ENCODE measurements around the gene TUG1. TPM values are rescaled to one million over a fixed set of nuclear protein-coding genes. Genes with fewer than 3 reads are reported as not detected.

Gene TUG1
- total and polyA plus RNA-seq, 11 donors, result 19.5 to 48.9 (median 35.8) TPM

GRCh38 chr22:30931541-30932300, 37.3 kb upstream of the TUG1 start:
- DNase-seq (no peak), ATAC-seq (no peak)
- TF ChIP-seq POLR2A (IDR thresholded peaks at IDR 0.05), result no peak
- no peak for TF ChIP-seq CTCF (IDR thresholded peaks at IDR 0.05)
- peaks cover 0 to 100% (median 99%) of the 10 kb centered on the region in 9 donors for H3K36me3 ChIP-seq
- intact Hi-C loops (cut with DNase I), result no loop called here
- H3K4me3 ChIP-seq, result no peak overlapping the region
- 94 to 99% (median 95%) methylated on average over 4 of the region's 4 CpGs for WGBS, 4 donors
- no peaks in the 10 kb centered on the region for H3K27me3 ChIP-seq
- H3K4me1 ChIP-seq, result no peaks in the 10 kb centered on the region
- H3K9me3 ChIP-seq, result no peaks in the 10 kb centered on the region
- H3K27ac ChIP-seq, result no peak overlapping the region

- H3K4me1 ChIP-seq, result no peaks in the 10 kb centered on the region
- H3K9me3 ChIP-seq, result no peaks in the 10 kb centered on the region
- no peak for ATAC-seq
- 94 to 97% (median 96%) methylated on average over 16 of the region's 16 CpGs for WGBS, 4 donors
- no peak for TF ChIP-seq CTCF (IDR thresholded peaks at IDR 0.05)
- no peak for TF ChIP-seq POLR2A (IDR thresholded peaks at IDR 0.05)
- peaks cover 0 to 100% (median 99%) of the 10 kb centered on the region in 9 donors for H3K36me3 ChIP-seq
- H3K27ac ChIP-seq, result no peak overlapping the region
- no peak overlapping the region for H3K4me3 ChIP-seq
- H3K27me3 ChIP-seq, result no peaks in the 10 kb centered on the region
- intact Hi-C loops (cut with DNase I), result no loop called here
- DNase-seq, result no peak
Observed at GRCh38 chr22:30932661-30933060, 36.4 kb upstream of the TUG1 start.

GRCh38 chr22:30933457-30933856, 35.6 kb upstream of the TUG1 start:
- H3K4me1 ChIP-seq, result no peaks in the 10 kb centered on the region
- no peak for TF ChIP-seq CTCF (IDR thresholded peaks at IDR 0.05)
- TF ChIP-seq POLR2A (IDR thresholded peaks at IDR 0.05), result no peak
- no peak overlapping the region for H3K27ac ChIP-seq
- no peaks in the 10 kb centered on the region for H3K9me3 ChIP-seq
- DNase-seq (no peak), ATAC-seq (no peak)
- intact Hi-C loops (cut with DNase I), result no loop called here
- peaks cover 0 to 100% (median 99%) of the 10 kb centered on the region in 9 donors for H3K36me3 ChIP-seq
- H3K27me3 ChIP-seq, result no peaks in the 10 kb centered on the region
- WGBS, 4 donors, result 80 to 88% (median 83%) methylated on average over 6 to 7 of the region's 7 CpGs
- no peak overlapping the region for H3K4me3 ChIP-seq

- H3K36me3 ChIP-seq, result peaks cover 0 to 100% (median 99%) of the 10 kb centered on the region in 9 donors
- 94 to 97% (median 95%) methylated on average over 8 of the region's 8 CpGs for WGBS, 4 donors
- no peak for ATAC-seq
Observed at GRCh38 chr22:30934053-30934452, 35.0 kb upstream of the TUG1 start.

More at GRCh38 chr22:30934053-30934452, 35.0 kb upstream of the TUG1 start:
- DNase-seq, result no peak
- Histone ChIP-seq H3K27ac (no peak overlapping the region), H3K9me3 (no peaks in the 10 kb centered on the region), H3K4me1 (no peaks in the 10 kb centered on the region), H3K27me3 (no peaks in the 10 kb centered on the region), H3K4me3 (no peak overlapping the region)
- TF ChIP-seq CTCF (IDR thresholded peaks at IDR 0.05) (no peak), POLR2A (IDR thresholded peaks at IDR 0.05) (no peak)
- intact Hi-C loops (cut with DNase I), result no loop called here

All from heart left ventricle (tissue), 16 donors.